ENCODE data around the gene GZF1. TPM values are rescaled to one million over a fixed set of nuclear protein-coding genes. Genes with fewer than 3 reads are reported as not detected.

The GZF1 gene
- total RNA-seq, 4 donors from 2014 or later: 10.4 to 22.8 (median 21.0) TPM

DNA sequence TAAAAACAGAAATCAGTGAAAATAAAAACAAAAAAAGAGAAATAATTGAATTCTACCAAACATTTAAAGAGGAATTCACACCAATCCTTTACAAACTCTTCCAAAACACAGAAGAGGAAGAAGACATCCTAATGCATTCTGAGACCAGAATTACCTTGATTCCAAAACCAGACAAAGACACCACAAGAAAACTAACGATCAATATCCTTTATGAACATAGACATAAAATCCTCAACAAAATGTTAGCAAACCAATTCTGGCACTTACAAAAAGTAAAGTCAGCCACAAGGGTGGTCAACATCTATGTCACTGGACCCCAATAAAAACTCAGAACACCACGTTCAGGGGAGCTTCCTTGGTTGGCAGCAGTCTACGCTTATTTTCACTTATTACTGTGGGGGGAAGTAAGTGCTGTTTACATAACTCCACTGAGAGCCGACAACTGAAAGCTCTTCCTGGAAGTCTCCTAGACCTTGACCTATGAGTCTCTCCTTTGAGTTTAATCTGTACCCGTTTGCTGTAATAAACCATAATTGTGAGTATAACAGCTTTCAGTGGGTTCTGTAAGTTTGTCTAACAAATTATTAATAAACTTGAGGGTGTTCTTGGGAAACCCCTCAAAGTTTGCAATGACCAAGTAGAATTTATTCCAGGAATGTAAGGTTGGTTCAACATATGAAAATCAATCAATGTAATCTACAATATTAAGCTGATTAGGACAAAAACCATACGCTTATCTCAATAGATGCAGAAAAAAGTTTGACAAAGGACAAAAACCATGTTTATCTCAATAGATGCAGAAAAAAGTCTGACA lies 24.5 kb downstream of the GZF1 start:
- H3K36me3 ChIP-seq: peaks cover 0 to 49% (median 27%) of the 10 kb centered on the region in 4 donors
- 79% methylated on average over 6 of the region's 6 CpGs for WGBS
- TF ChIP-seq, protein P1, sequence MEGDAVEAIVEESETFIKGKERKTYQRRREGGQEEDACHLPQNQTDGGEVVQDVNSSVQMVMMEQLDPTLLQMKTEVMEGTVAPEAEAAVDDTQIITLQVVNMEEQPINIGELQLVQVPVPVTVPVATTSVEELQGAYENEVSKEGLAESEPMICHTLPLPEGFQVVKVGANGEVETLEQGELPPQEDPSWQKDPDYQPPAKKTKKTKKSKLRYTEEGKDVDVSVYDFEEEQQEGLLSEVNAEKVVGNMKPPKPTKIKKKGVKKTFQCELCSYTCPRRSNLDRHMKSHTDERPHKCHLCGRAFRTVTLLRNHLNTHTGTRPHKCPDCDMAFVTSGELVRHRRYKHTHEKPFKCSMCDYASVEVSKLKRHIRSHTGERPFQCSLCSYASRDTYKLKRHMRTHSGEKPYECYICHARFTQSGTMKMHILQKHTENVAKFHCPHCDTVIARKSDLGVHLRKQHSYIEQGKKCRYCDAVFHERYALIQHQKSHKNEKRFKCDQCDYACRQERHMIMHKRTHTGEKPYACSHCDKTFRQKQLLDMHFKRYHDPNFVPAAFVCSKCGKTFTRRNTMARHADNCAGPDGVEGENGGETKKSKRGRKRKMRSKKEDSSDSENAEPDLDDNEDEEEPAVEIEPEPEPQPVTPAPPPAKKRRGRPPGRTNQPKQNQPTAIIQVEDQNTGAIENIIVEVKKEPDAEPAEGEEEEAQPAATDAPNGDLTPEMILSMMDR (IDR thresholded peaks at IDR 0.05): no peak
- no peak for TF ChIP-seq EP300 (IDR thresholded peaks at IDR 0.05)
- no peak for TF ChIP-seq POLR2AphosphoS5 (IDR thresholded peaks at IDR 0.05)
- no peak for TF ChIP-seq POLR2A (IDR thresholded peaks at IDR 0.05; ENCODE audit: low read depth)

DNA sequence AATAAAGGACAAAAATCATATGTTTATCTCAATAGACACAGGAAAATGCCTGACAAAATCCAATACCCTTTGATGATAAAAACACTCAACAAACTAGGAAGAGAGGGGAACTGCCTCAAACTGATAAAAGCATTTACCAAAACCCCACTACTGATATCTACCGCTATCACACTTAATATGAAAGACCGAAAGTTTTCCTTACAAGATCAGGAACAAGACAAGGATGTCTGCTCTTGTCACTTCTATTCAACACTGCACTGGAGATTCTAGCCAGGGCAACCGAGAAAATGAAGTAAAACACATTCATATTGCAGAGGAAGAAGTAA lies 25.1 kb downstream of the GZF1 start:
- no peak for DNase-seq (ENCODE audit: extremely low spot score)
- no peak for TF ChIP-seq POLR2A (IDR thresholded peaks at IDR 0.05; ENCODE audit: low read depth)
- TF ChIP-seq, protein P1 (IDR thresholded peaks at IDR 0.05): no peak
- no peak for TF ChIP-seq EP300 (IDR thresholded peaks at IDR 0.05)
- no peak for TF ChIP-seq POLR2AphosphoS5 (IDR thresholded peaks at IDR 0.05)
- Histone ChIP-seq H3K4me3 (no peak overlapping the region), H3K4me1 (peaks cover 0 to 8% (median 2%) of the 10 kb centered on the region in 4 donors), H3K27me3 (no peaks in the 10 kb centered on the region), H3K36me3 (peaks cover 0 to 54% (median 32%) of the 10 kb centered on the region in 4 donors), H3K27ac (replicated peaks in 1 of 4) (no peak overlapping the region), H3K9me3 (no peaks in the 10 kb centered on the region)
- intact Hi-C loops (cut with DNase I): no loop called here
- 96% methylated on average over 3 of the region's 3 CpGs for WGBS

More for the DNA sequence above, 24.5 kb downstream of the GZF1 start:
- intact Hi-C loops (cut with DNase I): no loop called here
- H3K9me3 ChIP-seq: no peaks in the 10 kb centered on the region
- H3K4me3 ChIP-seq: no peak overlapping the region
- no peak overlapping the region for H3K27ac ChIP-seq (replicated peaks in 1 of 4)
- no peak for DNase-seq (ENCODE audit: extremely low spot score)
- peaks cover 0 to 8% (median 2%) of the 10 kb centered on the region in 4 donors for H3K4me1 ChIP-seq
- no peaks in the 10 kb centered on the region for H3K27me3 ChIP-seq

GRCh38 chr20:23390091-23390774 lies 28.3 kb downstream of the GZF1 start:
- DNase-seq (ENCODE audit: extremely low spot score): no peak
- Histone ChIP-seq H3K27ac (replicated peaks in 1 of 4) (no peak overlapping the region), H3K36me3 (peaks cover 22 to 73% (median 56%) of the 10 kb centered on the region in 4 donors), H3K4me3 (no peak overlapping the region), H3K4me1 (peaks cover 0 to 6% (median under 1%) of the 10 kb centered on the region in 4 donors), H3K27me3 (no peaks in the 10 kb centered on the region), H3K9me3 (no peaks in the 10 kb centered on the region)
- TF ChIP-seq EP300 (IDR thresholded peaks at IDR 0.05): no peak
- TF ChIP-seq, protein P1 (IDR thresholded peaks at IDR 0.05): no peak
- no peak for TF ChIP-seq POLR2AphosphoS5 (IDR thresholded peaks at IDR 0.05)
- WGBS: 95% methylated on average over 1 of the region's 1 CpG
- intact Hi-C loops (cut with DNase I): no loop called here

GRCh38 chr20:23391707-23392310 lies 29.8 kb downstream of the GZF1 start:
- TF ChIP-seq POLR2A (IDR thresholded peaks at IDR 0.05; ENCODE audit: low read depth) (no peak), POLR2AphosphoS5 (IDR thresholded peaks at IDR 0.05) (no peak), EP300 (IDR thresholded peaks at IDR 0.05) (no peak)
- TF ChIP-seq, protein P1 (IDR thresholded peaks at IDR 0.05): no peak
- WGBS: 91% methylated on average over 4 of the region's 4 CpGs

More at GRCh38 chr20:23391707-23392310, 29.8 kb downstream of the GZF1 start:
- Histone ChIP-seq H3K36me3 (peaks cover 22 to 77% (median 57%) of the 10 kb centered on the region in 4 donors), H3K4me3 (no peak overlapping the region), H3K9me3 (no peaks in the 10 kb centered on the region), H3K27ac (replicated peaks in 1 of 4) (no peak overlapping the region), H3K4me1 (peaks cover under 1 to 3% (median under 1%) of the 10 kb centered on the region in 4 donors), H3K27me3 (no peaks in the 10 kb centered on the region)
- no peak for DNase-seq (ENCODE audit: extremely low spot score)
- intact Hi-C loops (cut with DNase I): no loop called here

All from esophagus muscularis mucosa (tissue), 4 donors.